Keratinocyte (primary cell): ENCODE results near the gene LRGUK.

ENCODE experiments used
- CTCF ChIP-seq, 3 experiments: IDR thresholded peaks in 1 of 3; conservative IDR thresholded peaks in 1 of 3; optimal IDR thresholded peaks in 1 of 3; 2 replicates in 2 of 3; 3 replicates in 1 of 3; pipeline versions ENCODE3 to v1.5.1; 2011; ENCODE audit warnings: low read length in 3 of 3, mild to moderate bottlenecking in 3 of 3, moderate library complexity in 2 of 3, control low read depth in 1 of 3, inconsistent platforms in 1 of 3; ENCODE audit not compliant: insufficient read depth in 2 of 3; ENCODE audit errors: extremely low read depth in 1 of 3
- EZH2 ChIP-seq: IDR thresholded peaks from one replicate; pipeline ENCODE4 v1.6.1; 2012; ENCODE audit warnings: inconsistent platforms, mild to moderate bottlenecking, low read length, moderate library complexity

DNA sequence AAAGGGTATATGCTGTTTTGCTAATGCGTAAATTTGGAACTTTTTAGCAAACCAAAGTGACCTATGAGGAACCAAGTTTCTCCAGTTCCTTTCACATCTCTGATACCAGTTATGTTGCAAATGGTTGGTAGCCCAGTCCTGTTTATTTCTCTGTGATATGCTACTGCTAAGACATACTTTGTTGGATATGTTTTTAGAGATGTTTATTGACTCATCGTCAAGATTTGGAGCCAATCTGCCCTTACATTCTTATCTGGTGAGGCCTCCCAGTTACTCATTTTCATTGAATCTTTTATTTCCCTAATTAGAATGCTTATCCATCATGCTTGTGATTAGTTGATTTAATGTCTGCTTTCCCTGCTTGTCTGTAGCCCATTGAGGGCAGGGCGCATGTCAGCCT lies 58.9 kb downstream of the LRGUK start:
- no peak for TF ChIP-seq CTCF (optimal IDR thresholded peaks at IDR 0.05 in 1 of 3, IDR thresholded peaks at IDR 0.05 in 1 of 3, conservative IDR thresholded peaks at IDR 0.05 in 1 of 3; ENCODE audit: extremely low read depth in 1 of 3, insufficient read depth in 2 of 3, low read length in 3 of 3)
- no peak for TF ChIP-seq EZH2
